Small intestine (tissue), 7 donors: ENCODE data around the gene PRICKLE1. TPM values are rescaled to one million over a fixed set of nuclear protein-coding genes. Genes with fewer than 3 reads are reported as not detected.

Experiments
- DNase-seq, 2 donors: peaks; one replicate each; pipeline versions ENCODE4 v3.0.0 to v3.0.0-alpha.2; 2013
- FAIRE-seq: peaks from 2 replicates; lab custom pipeline; 2012; peaks lifted over from hg19 to GRCh38; lab: Jason Lieb, UNC
- H3K27ac ChIP-seq, 3 donors: one replicate each; pipeline ENCODE4 v1.5.1; 2013; ENCODE audit warnings: low read length in 2 of 3, mild to moderate bottlenecking in 2 of 3, control low read depth in 1 of 3, inconsistent platforms in 1 of 3, low read depth in 1 of 3, moderate library complexity in 1 of 3
- H3K27me3 ChIP-seq, 3 donors: one replicate each; pipeline ENCODE4 v1.6.1; 2013; ENCODE audit warnings: low read length in 3 of 3, inconsistent platforms in 1 of 3; ENCODE audit not compliant: control insufficient read depth in 3 of 3, insufficient read depth in 3 of 3
- H3K36me3 ChIP-seq, 3 donors: one replicate each; pipeline ENCODE4 v1.6.1; 2013; ENCODE audit warnings: low read length in 3 of 3, inconsistent platforms in 1 of 3, low read depth in 1 of 3, mild to moderate bottlenecking in 1 of 3, moderate library complexity in 1 of 3; ENCODE audit not compliant: control insufficient read depth in 3 of 3, insufficient read depth in 2 of 3
- H3K4me1 ChIP-seq, 3 donors: one replicate each; pipeline ENCODE4 v1.6.1; 2013; ENCODE audit warnings: low read length in 2 of 3, inconsistent platforms in 1 of 3, low read depth in 1 of 3, mild to moderate bottlenecking in 1 of 3, moderate library complexity in 1 of 3; ENCODE audit not compliant: control insufficient read depth in 3 of 3, insufficient read depth in 2 of 3
- H3K4me3 ChIP-seq, 3 donors: one replicate each; pipeline ENCODE4 v1.5.1; 2013; ENCODE audit warnings: low read length in 3 of 3, control low read depth in 1 of 3, inconsistent platforms in 1 of 3, low read depth in 1 of 3, mild to moderate bottlenecking in 1 of 3, moderate library complexity in 1 of 3
- H3K9me3 ChIP-seq, 2 donors: one replicate each; pipeline ENCODE4 v1.6.1; 2013; ENCODE audit warnings: low read depth in 1 of 2, low read length in 1 of 2; ENCODE audit not compliant: control insufficient read depth in 2 of 2, insufficient read depth in 1 of 2
- WGBS, 3 donors: extraction: QIAGEN DNeasy Blood & Tissue Kit; methylation state at CpG; one replicate each; pipeline ENCODE4 v1.1.7; 2013; 5-methylcytosine and 5-hydroxymethylcytosine counted together
- polyA plus RNA-seq, 4 donors: library from polyadenylated mRNA; stranded (reverse) in 3 of 4; unstranded in 1 of 4; fragments of 200-250 nt in 3 of 4; fragments of 120-200 nt in 1 of 4; gene quantifications; one replicate each; pipeline versions ENCODE4 v1.2.1 to v1.2.3, GENCODE V29; 2013
- donor health status: healthy with polysubstance abuse.
- donor health status: control.
- donor health status: control.
- donor health status: Bipolar disorder and iron deficiency.
- donor health status: healthy.

The PRICKLE1 gene
- polyA plus RNA-seq, 4 donors: 0.22 to 4.0 (median 0.82) TPM

- no peak overlapping the region for H3K27ac ChIP-seq
- DNase-seq: no peak
- no peaks in the 10 kb centered on the region for H3K9me3 ChIP-seq
- no peaks in the 10 kb centered on the region for H3K36me3 ChIP-seq
- no peak for FAIRE-seq
- H3K27me3 ChIP-seq: peaks cover 0 to 2% (median 0%) of the 10 kb centered on the region in 3 donors
- H3K4me1 ChIP-seq: no peaks in the 10 kb centered on the region
- 50 to 57% (median 53%) methylated on average over 3 of the region's 3 CpGs for WGBS, 3 donors
- no peak overlapping the region for H3K4me3 ChIP-seq
These were observed 51.3 kb downstream of the PRICKLE1 start for GRCh38 chr12:42538203-42538602.

- H3K9me3 ChIP-seq: no peaks in the 10 kb centered on the region
- H3K36me3 ChIP-seq: no peaks in the 10 kb centered on the region
- H3K4me3 ChIP-seq: no peak overlapping the region
- FAIRE-seq (no peak), DNase-seq (no peak)
- WGBS, 3 donors: 81 to 90% (median 84%) methylated on average over 4 of the region's 4 CpGs
- H3K4me1 ChIP-seq: no peaks in the 10 kb centered on the region
- peaks cover 0 to 2% (median 0%) of the 10 kb centered on the region in 3 donors for H3K27me3 ChIP-seq
- no peak overlapping the region for H3K27ac ChIP-seq
These were observed 55.2 kb downstream of the PRICKLE1 start for GRCh38 chr12:42534184-42534838.

- H3K27ac ChIP-seq: no peak overlapping the region
- H3K36me3 ChIP-seq: no peaks in the 10 kb centered on the region
- WGBS, 3 donors: 85 to 96% (median 93%) methylated on average over 2 of the region's 2 CpGs
- H3K4me3 ChIP-seq: no peak overlapping the region
- FAIRE-seq (no peak), DNase-seq (no peak)
- no peaks in the 10 kb centered on the region for H3K4me1 ChIP-seq
- no peaks in the 10 kb centered on the region for H3K27me3 ChIP-seq
- no peaks in the 10 kb centered on the region for H3K9me3 ChIP-seq
These were observed 59.3 kb downstream of the PRICKLE1 start for GRCh38 chr12:42530284-42530683.

- Histone ChIP-seq H3K9me3 (no peaks in the 10 kb centered on the region), H3K4me1 (no peaks in the 10 kb centered on the region), H3K27me3 (no peaks in the 10 kb centered on the region), H3K27ac (no peak overlapping the region), H3K4me3 (no peak overlapping the region), H3K36me3 (no peaks in the 10 kb centered on the region)
- FAIRE-seq: no peak
- no peak for DNase-seq
- 63 to 78% (median 74%) methylated on average over 1 of the region's 1 CpG for WGBS, 3 donors
These were observed 64.1 kb downstream of the PRICKLE1 start for GRCh38 chr12:42525444-42525843.

GRCh38 chr12:42524716-42525115 is 64.8 kb downstream of the PRICKLE1 start:
- H3K4me1 ChIP-seq: no peaks in the 10 kb centered on the region
- no peaks in the 10 kb centered on the region for H3K36me3 ChIP-seq
- FAIRE-seq (no peak), DNase-seq (no peak)
- H3K9me3 ChIP-seq: no peaks in the 10 kb centered on the region
- 58 to 79% (median 64%) methylated on average over 5 of the region's 5 CpGs for WGBS, 3 donors
- no peak overlapping the region for H3K27ac ChIP-seq
- no peak overlapping the region for H3K4me3 ChIP-seq
- no peaks in the 10 kb centered on the region for H3K27me3 ChIP-seq

- H3K27ac ChIP-seq: no peak overlapping the region
- H3K27me3 ChIP-seq: no peaks in the 10 kb centered on the region
- peaks cover 0 to 8% of the 10 kb centered on the region in 2 donors for H3K9me3 ChIP-seq
- no peak for DNase-seq
- FAIRE-seq: no peak
- no peaks in the 10 kb centered on the region for H3K4me1 ChIP-seq
- WGBS, 3 donors: 15 to 89% (median 80%) methylated on average over 2 of the region's 2 CpGs
- no peaks in the 10 kb centered on the region for H3K36me3 ChIP-seq
- no peak overlapping the region for H3K4me3 ChIP-seq
These were observed 73.0 kb downstream of the PRICKLE1 start for GRCh38 chr12:42516573-42516972.

- FAIRE-seq (no peak), DNase-seq (no peak)
- Histone ChIP-seq H3K36me3 (no peaks in the 10 kb centered on the region), H3K27ac (no peak overlapping the region), H3K27me3 (no peaks in the 10 kb centered on the region), H3K4me1 (no peaks in the 10 kb centered on the region), H3K9me3 (peaks cover 0 to 6% of the 10 kb centered on the region in 2 donors), H3K4me3 (no peak overlapping the region)
- 70 to 92% (median 81%) methylated on average over 1 of the region's 1 CpG for WGBS, 3 donors
These were observed 77.9 kb downstream of the PRICKLE1 start for GRCh38 chr12:42511656-42512055.

- DNase-seq: peak in 1 of 2 donors; percentile 9
These were observed 78.7 kb downstream of the PRICKLE1 start for GRCh38 chr12:42510823-42511222.

More at GRCh38 chr12:42510823-42511222, 78.7 kb downstream of the PRICKLE1 start:
- no peak overlapping the region for H3K27ac ChIP-seq
- H3K27me3 ChIP-seq: no peaks in the 10 kb centered on the region
- no peak for FAIRE-seq
- no peaks in the 10 kb centered on the region for H3K4me1 ChIP-seq
- H3K9me3 ChIP-seq: no peaks in the 10 kb centered on the region
- H3K36me3 ChIP-seq: no peaks in the 10 kb centered on the region
- no peak overlapping the region for H3K4me3 ChIP-seq
